ENCODE measurements around the gene NRL. TPM values are rescaled to one million over a fixed set of nuclear protein-coding genes. Genes with fewer than 3 reads are reported as not detected.
"Not testable (repeated sequence)": the region's sequence is repeated elsewhere in the genome, so short reads cannot be mapped to it uniquely, and the experiment has no call there.

The NRL gene
- total RNA-seq, 1 experiment from 2014 or later = 0.66 TPM

DNA sequence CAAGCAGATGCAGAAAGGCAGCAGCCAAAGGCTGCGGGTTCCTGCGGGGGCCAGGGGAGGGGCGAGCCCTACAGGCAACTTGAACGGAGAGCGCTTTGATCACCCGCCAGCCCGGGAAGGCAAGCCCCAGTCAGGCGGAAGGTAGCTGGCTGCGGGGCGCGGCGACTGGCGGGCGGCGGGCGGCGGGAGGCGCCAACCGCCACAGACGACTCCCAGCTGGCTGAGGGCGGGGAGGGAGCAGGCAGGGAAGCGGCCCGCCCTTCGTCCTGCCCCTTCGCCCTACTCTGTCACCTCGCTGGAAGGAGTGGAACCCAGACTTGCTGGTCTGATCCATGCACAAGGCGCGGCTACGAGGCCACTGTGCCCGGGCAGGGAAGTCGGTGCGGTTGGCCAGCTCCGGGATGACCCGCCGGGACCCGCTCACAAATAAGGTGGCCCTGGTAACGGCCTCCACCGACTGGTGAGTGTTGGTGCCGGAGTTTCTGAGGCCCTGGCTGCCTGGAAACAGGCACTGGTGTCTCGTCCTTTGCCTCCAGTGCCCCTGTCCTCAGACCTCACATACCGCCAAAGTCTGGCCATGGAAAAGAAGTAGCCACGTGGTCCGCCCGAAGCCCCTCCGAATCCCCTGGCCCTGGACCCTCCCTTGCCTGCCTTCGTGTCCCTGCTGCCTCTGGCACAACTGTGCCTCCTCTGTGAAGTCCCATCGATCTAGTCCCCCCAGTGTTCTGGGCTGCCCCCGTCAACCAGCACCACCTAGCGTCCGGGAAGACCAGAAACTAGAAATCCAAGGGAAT, 78.4 kb downstream of the NRL start (continued):
- TF ChIP-seq, protein P1, sequence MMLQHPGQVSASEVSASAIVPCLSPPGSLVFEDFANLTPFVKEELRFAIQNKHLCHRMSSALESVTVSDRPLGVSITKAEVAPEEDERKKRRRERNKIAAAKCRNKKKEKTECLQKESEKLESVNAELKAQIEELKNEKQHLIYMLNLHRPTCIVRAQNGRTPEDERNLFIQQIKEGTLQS (IDR thresholded peaks at IDR 0.05) = no peak
- TF ChIP-seq JUND (IDR thresholded peaks at IDR 0.05) (no peak), RAD21 (IDR thresholded peaks at IDR 0.05; ENCODE audit: low read depth) (peak; percentile 54), ZNF274 (IDR thresholded peaks at IDR 0.05; ENCODE audit: low read depth, low read length) (no peak), EZH2phosphoT487 (IDR thresholded peaks at IDR 0.05; ENCODE audit: borderline replicate concordance) (no peak)
- TF ChIP-seq, protein P2, sequence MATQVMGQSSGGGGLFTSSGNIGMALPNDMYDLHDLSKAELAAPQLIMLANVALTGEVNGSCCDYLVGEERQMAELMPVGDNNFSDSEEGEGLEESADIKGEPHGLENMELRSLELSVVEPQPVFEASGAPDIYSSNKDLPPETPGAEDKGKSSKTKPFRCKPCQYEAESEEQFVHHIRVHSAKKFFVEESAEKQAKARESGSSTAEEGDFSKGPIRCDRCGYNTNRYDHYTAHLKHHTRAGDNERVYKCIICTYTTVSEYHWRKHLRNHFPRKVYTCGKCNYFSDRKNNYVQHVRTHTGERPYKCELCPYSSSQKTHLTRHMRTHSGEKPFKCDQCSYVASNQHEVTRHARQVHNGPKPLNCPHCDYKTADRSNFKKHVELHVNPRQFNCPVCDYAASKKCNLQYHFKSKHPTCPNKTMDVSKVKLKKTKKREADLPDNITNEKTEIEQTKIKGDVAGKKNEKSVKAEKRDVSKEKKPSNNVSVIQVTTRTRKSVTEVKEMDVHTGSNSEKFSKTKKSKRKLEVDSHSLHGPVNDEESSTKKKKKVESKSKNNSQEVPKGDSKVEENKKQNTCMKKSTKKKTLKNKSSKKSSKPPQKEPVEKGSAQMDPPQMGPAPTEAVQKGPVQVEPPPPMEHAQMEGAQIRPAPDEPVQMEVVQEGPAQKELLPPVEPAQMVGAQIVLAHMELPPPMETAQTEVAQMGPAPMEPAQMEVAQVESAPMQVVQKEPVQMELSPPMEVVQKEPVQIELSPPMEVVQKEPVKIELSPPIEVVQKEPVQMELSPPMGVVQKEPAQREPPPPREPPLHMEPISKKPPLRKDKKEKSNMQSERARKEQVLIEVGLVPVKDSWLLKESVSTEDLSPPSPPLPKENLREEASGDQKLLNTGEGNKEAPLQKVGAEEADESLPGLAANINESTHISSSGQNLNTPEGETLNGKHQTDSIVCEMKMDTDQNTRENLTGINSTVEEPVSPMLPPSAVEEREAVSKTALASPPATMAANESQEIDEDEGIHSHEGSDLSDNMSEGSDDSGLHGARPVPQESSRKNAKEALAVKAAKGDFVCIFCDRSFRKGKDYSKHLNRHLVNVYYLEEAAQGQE (IDR thresholded peaks at IDR 0.05; ENCODE audit: low read depth) = no peak
- TF ChIP-seq, protein P3, sequence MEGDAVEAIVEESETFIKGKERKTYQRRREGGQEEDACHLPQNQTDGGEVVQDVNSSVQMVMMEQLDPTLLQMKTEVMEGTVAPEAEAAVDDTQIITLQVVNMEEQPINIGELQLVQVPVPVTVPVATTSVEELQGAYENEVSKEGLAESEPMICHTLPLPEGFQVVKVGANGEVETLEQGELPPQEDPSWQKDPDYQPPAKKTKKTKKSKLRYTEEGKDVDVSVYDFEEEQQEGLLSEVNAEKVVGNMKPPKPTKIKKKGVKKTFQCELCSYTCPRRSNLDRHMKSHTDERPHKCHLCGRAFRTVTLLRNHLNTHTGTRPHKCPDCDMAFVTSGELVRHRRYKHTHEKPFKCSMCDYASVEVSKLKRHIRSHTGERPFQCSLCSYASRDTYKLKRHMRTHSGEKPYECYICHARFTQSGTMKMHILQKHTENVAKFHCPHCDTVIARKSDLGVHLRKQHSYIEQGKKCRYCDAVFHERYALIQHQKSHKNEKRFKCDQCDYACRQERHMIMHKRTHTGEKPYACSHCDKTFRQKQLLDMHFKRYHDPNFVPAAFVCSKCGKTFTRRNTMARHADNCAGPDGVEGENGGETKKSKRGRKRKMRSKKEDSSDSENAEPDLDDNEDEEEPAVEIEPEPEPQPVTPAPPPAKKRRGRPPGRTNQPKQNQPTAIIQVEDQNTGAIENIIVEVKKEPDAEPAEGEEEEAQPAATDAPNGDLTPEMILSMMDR (IDR thresholded peaks at IDR 0.05 in 2 of 3, conservative IDR thresholded peaks at IDR 0.05 in 1 of 3; ENCODE audit: borderline replicate concordance in 1 of 3, insufficient read depth in 1 of 3, low read depth in 2 of 3, low read length in 2 of 3) = peak; percentile 50 to 88 (median 79); a peak in 5 of 6 replicates

DNA sequence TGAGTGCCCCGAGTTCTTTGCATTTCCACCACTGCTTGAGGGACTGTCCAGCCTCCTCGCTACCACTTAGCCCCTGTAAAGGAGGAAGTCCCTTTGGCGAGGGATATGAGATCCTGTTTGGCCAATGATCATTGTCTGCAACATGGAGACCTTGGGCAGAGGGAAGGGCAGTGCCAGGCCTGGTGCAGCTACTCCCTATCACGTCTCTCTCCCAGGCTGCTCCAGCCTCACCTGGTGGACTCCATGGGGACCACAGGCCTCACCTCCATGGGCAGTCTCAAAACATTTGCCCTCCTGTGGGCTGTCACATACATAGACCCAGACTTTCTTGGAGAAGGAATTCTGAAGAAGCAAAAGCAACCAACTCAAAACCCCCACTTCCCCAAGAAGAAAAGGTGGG, 79.0 kb downstream of the NRL start:
- DNase-seq (ENCODE audit: low read depth, low spot score); H3K79me2 ChIP-seq (ENCODE audit: insufficient read depth, low read length); H3K9me2 ChIP-seq (ENCODE audit: insufficient read depth); H4K20me1 ChIP-seq (ENCODE audit: insufficient read depth); RAD21 ChIA-PET (ENCODE audit: low non-redundant PET in 1 of 2, low total read pairs in 2 of 2, uncharacterized antibody in 2 of 2, unreplicated experiment in 2 of 2); H3K36me3 ChIP-seq (ENCODE audit: control insufficient read depth in 1 of 2, insufficient read depth in 2 of 2, low read length in 2 of 2); H3K27me3 ChIP-seq (ENCODE audit: insufficient read depth, low read length); BruUV-seq (replicated peaks); H2AFZ ChIP-seq (ENCODE audit: low read depth, low read length, poor library complexity, severe bottlenecking); H3K9me3 ChIP-seq (ENCODE audit: control insufficient read depth in 1 of 2, insufficient read depth in 1 of 2, low read depth in 1 of 2, low read length in 2 of 2): not testable (repeated sequence)
- CTCF ChIA-PET = interaction anchor here (1.0 kb wide), 1 partner anchor 73 kb away, joined by 3 read pairs; no protein-coding TSS in a partner anchor
- Histone ChIP-seq H3K27ac (ENCODE audit: low read depth, low read length) (peak overlapping the region; percentile 94), H3K4me1 (ENCODE audit: control insufficient read depth in 1 of 2, insufficient read depth in 2 of 2, low read length in 2 of 2) (peaks cover 11 to 26% of the 10 kb centered on the region in 2 experiments; a peak in 3 of 4 replicates), H3K4me2 (ENCODE audit: low read length) (peak overlapping the region; percentile 89), H3K9ac (ENCODE audit: low read length) (peak overlapping the region; percentile 70), H3K4me3 (replicated peaks in 1 of 2; ENCODE audit: low read depth in 1 of 2, low read length in 2 of 2) (peak overlapping the region; percentile 63 to 70)
- intact Hi-C loops (cut with micrococcal nuclease) = loop anchor here (5.0 kb wide), 1 partner anchor 48 kb away; the partner anchor contains the start of gene DHRS4L2
- peak; percentile 65 for ATAC-seq
- POLR2A ChIA-PET = interaction anchor here (1.2 kb wide), 1 partner anchor 111 kb away, joined by 3 read pairs; the partner anchor contains the start of gene PSME2

All from HCT116 (cell line).